ENCODE results near the gene ZP2. TPM values are rescaled to one million over a fixed set of nuclear protein-coding genes. Genes with fewer than 3 reads are reported as not detected.
"Not testable (repeated sequence)": the region's sequence is repeated elsewhere in the genome, so short reads cannot be mapped to it uniquely, and the experiment has no call there.

Gene ZP2
- total RNA-seq, 5 donors from 2014 or later (not counting 1 experiment from before 2014, with no cell fraction given) = not detected

- Histone ChIP-seq H3K36me3 (ENCODE audit: control insufficient read depth in 2 of 2, extremely low read depth in 1 of 2, insufficient read depth in 1 of 2, low read length in 1 of 2) (peaks cover 10 to 25% of the 10 kb centered on the region in 2 donors), H3K4me1 (ENCODE audit: control insufficient read depth in 1 of 2, extremely low read depth in 1 of 2, insufficient read depth in 2 of 2, low read length in 2 of 2) (no peaks in the 10 kb centered on the region), H3K27ac (ENCODE audit: low read length) (no peak overlapping the region), H3K27me3 (replicated peaks in 1 of 2; ENCODE audit: control insufficient read depth in 2 of 2, extremely low read depth in 1 of 2, insufficient read depth in 2 of 2, low read length in 1 of 2) (no peaks in the 10 kb centered on the region), H3K4me3 (ENCODE audit: control insufficient read depth in 1 of 2, extremely low read depth in 1 of 2, low read length in 1 of 2) (no peak overlapping the region), H3K9me3 (no peaks in the 10 kb centered on the region)
- CTCF ChIA-PET = no interaction called here
- Mint-ChIP-seq H3K4me1 (no peaks in the 10 kb centered on the region), H3K27me3 (no peaks in the 10 kb centered on the region), H3K27ac (no peak overlapping the region), H3K4me3 (no peak overlapping the region), H3K36me3 (peaks cover 64% of the 10 kb centered on the region), H3K9me3 (peaks cover 0 to 4% (median 3%) of the 10 kb centered on the region in 3 donors)
- ATAC-seq (replicated peaks in 1 of 4) = no peak
- no peak for DNase-seq
- WGBS (ENCODE audit: insufficient coverage) = no CpG with 5 or more reads among the region's 1 CpG
- POLR2A ChIA-PET = no interaction called here
Observed at GRCh38 chr16:21175397-21175796, 36.0 kb downstream of the ZP2 start.

GRCh38 chr16:21172650-21173049 lies 38.7 kb downstream of the ZP2 start:
- Mint-ChIP-seq H3K9me3 (no peaks in the 10 kb centered on the region), H3K4me1 (no peaks in the 10 kb centered on the region), H3K4me3 (peak overlapping the region in 1 of 3 donors; percentile 7), H3K36me3 (peaks cover 51% of the 10 kb centered on the region), H3K27ac (no peak overlapping the region), H3K27me3 (no peaks in the 10 kb centered on the region)
- Histone ChIP-seq H3K4me3 (ENCODE audit: control insufficient read depth in 1 of 2, extremely low read depth in 1 of 2, low read length in 1 of 2) (no peak overlapping the region), H3K9me3 (no peaks in the 10 kb centered on the region), H3K4me1 (ENCODE audit: control insufficient read depth in 1 of 2, extremely low read depth in 1 of 2, insufficient read depth in 2 of 2, low read length in 2 of 2) (no peaks in the 10 kb centered on the region), H3K36me3 (ENCODE audit: control insufficient read depth in 2 of 2, extremely low read depth in 1 of 2, insufficient read depth in 1 of 2, low read length in 1 of 2) (peaks cover 6 to 16% of the 10 kb centered on the region in 2 donors), H3K27me3 (replicated peaks in 1 of 2; ENCODE audit: control insufficient read depth in 2 of 2, extremely low read depth in 1 of 2, insufficient read depth in 2 of 2, low read length in 1 of 2) (no peaks in the 10 kb centered on the region), H3K27ac (ENCODE audit: low read length) (no peak overlapping the region)
- ATAC-seq (replicated peaks in 1 of 4) (no peak), DNase-seq (no peak)
- CTCF ChIA-PET = no interaction called here
- WGBS (ENCODE audit: insufficient coverage) = 100% methylated on average over 3 of the region's 3 CpGs
- POLR2A ChIA-PET = no interaction called here

GRCh38 chr16:21170116-21170515 lies 41.3 kb downstream of the ZP2 start:
- H3K4me3 ChIP-seq (ENCODE audit: control insufficient read depth in 1 of 2, extremely low read depth in 1 of 2, low read length in 1 of 2); H3K4me3 Mint-ChIP-seq; H3K27me3 ChIP-seq (replicated peaks in 1 of 2; ENCODE audit: control insufficient read depth in 2 of 2, extremely low read depth in 1 of 2, insufficient read depth in 2 of 2, low read length in 1 of 2); ATAC-seq (replicated peaks in 1 of 4); POLR2A ChIA-PET; H3K27me3 Mint-ChIP-seq; H3K27ac Mint-ChIP-seq; H3K27ac ChIP-seq (ENCODE audit: low read length); DNase-seq; H3K9me3 ChIP-seq; H3K9me3 Mint-ChIP-seq; H3K4me1 ChIP-seq (ENCODE audit: control insufficient read depth in 1 of 2, extremely low read depth in 1 of 2, insufficient read depth in 2 of 2, low read length in 2 of 2); H3K4me1 Mint-ChIP-seq; CTCF ChIA-PET: not testable (repeated sequence)
- H3K36me3 Mint-ChIP-seq = peaks cover 47% of the 10 kb centered on the region
- 94% methylated on average over 7 of the region's 8 CpGs for WGBS (ENCODE audit: insufficient coverage)
- H3K36me3 ChIP-seq (ENCODE audit: control insufficient read depth in 2 of 2, extremely low read depth in 1 of 2, insufficient read depth in 1 of 2, low read length in 1 of 2) = peaks cover 12 to 19% of the 10 kb centered on the region in 2 donors

- WGBS (ENCODE audit: insufficient coverage) = 100% methylated on average over 1 of the region's 5 CpGs
- H3K9me3 ChIP-seq = no peaks in the 10 kb centered on the region
- peaks cover 0 to 2% (median 0%) of the 10 kb centered on the region in 3 donors for H3K4me1 Mint-ChIP-seq
- ATAC-seq (replicated peaks in 1 of 4) (no peak), DNase-seq (no peak)
- peaks cover 47% of the 10 kb centered on the region for H3K36me3 Mint-ChIP-seq
- H3K4me3 ChIP-seq (ENCODE audit: control insufficient read depth in 1 of 2, extremely low read depth in 1 of 2, low read length in 1 of 2) = no peak overlapping the region
- POLR2A ChIA-PET = interaction anchor here in 1 of 2 donors (0.6 kb wide), 1 partner anchor 1188 kb away, joined by 6 read pairs; no protein-coding TSS in a partner anchor
- no peak overlapping the region for H3K27ac Mint-ChIP-seq
- no peaks in the 10 kb centered on the region for H3K27me3 Mint-ChIP-seq
- H3K9me3 Mint-ChIP-seq = no peaks in the 10 kb centered on the region
- CTCF ChIA-PET = interaction anchor here in 1 of 2 donors (0.6 kb wide), 1 partner anchor 9 kb away, joined by 3 read pairs; no protein-coding TSS in a partner anchor
- no peak overlapping the region for H3K27ac ChIP-seq (ENCODE audit: low read length)
- peaks cover 12 to 21% of the 10 kb centered on the region in 2 donors for H3K36me3 ChIP-seq (ENCODE audit: control insufficient read depth in 2 of 2, extremely low read depth in 1 of 2, insufficient read depth in 1 of 2, low read length in 1 of 2)
- no peak overlapping the region for H3K4me3 Mint-ChIP-seq
- no peaks in the 10 kb centered on the region for H3K4me1 ChIP-seq (ENCODE audit: control insufficient read depth in 1 of 2, extremely low read depth in 1 of 2, insufficient read depth in 2 of 2, low read length in 2 of 2)
- H3K27me3 ChIP-seq (replicated peaks in 1 of 2; ENCODE audit: control insufficient read depth in 2 of 2, extremely low read depth in 1 of 2, insufficient read depth in 2 of 2, low read length in 1 of 2) = no peaks in the 10 kb centered on the region
Observed at GRCh38 chr16:21169249-21169981, 42.0 kb downstream of the ZP2 start.

- 100% methylated on average over 7 of the region's 12 CpGs for WGBS (ENCODE audit: insufficient coverage)
- no peak for ATAC-seq (replicated peaks in 1 of 4)
- CTCF ChIA-PET = no interaction called here
- Histone ChIP-seq H3K4me3 (ENCODE audit: control insufficient read depth in 1 of 2, extremely low read depth in 1 of 2, low read length in 1 of 2) (no peak overlapping the region), H3K9me3 (no peaks in the 10 kb centered on the region), H3K4me1 (ENCODE audit: control insufficient read depth in 1 of 2, extremely low read depth in 1 of 2, insufficient read depth in 2 of 2, low read length in 2 of 2) (no peaks in the 10 kb centered on the region), H3K27me3 (replicated peaks in 1 of 2; ENCODE audit: control insufficient read depth in 2 of 2, extremely low read depth in 1 of 2, insufficient read depth in 2 of 2, low read length in 1 of 2) (no peaks in the 10 kb centered on the region), H3K27ac (ENCODE audit: low read length) (no peak overlapping the region), H3K36me3 (ENCODE audit: control insufficient read depth in 2 of 2, extremely low read depth in 1 of 2, insufficient read depth in 1 of 2, low read length in 1 of 2) (peaks cover 17 to 27% of the 10 kb centered on the region in 2 donors)
- DNase-seq = no peak
- POLR2A ChIA-PET = no interaction called here
- H3K27ac Mint-ChIP-seq = no peak overlapping the region
- peaks cover 0 to 2% (median 0%) of the 10 kb centered on the region in 3 donors for H3K4me1 Mint-ChIP-seq
- no peaks in the 10 kb centered on the region for H3K27me3 Mint-ChIP-seq
- H3K4me3 Mint-ChIP-seq = no peak overlapping the region
- peaks cover 41% of the 10 kb centered on the region for H3K36me3 Mint-ChIP-seq
- H3K9me3 Mint-ChIP-seq = no peaks in the 10 kb centered on the region
Observed at GRCh38 chr16:21167929-21168602, 43.3 kb downstream of the ZP2 start.

- no peak for ATAC-seq (replicated peaks in 1 of 4)
- no peak overlapping the region for H3K4me3 Mint-ChIP-seq
- WGBS (ENCODE audit: insufficient coverage) = no CpG with 5 or more reads among the region's 9 CpGs
- H3K36me3 ChIP-seq (ENCODE audit: control insufficient read depth in 2 of 2, extremely low read depth in 1 of 2, insufficient read depth in 1 of 2, low read length in 1 of 2) = peaks cover 13 to 29% of the 10 kb centered on the region in 2 donors
- ChIA-PET POLR2A (no interaction called here), CTCF (interaction anchor here in 1 of 2 donors (0.7 kb wide), 1 partner anchor 46 kb away, joined by 6 read pairs; no protein-coding TSS in a partner anchor)
- H3K9me3 ChIP-seq = no peaks in the 10 kb centered on the region
- H3K27me3 Mint-ChIP-seq = no peaks in the 10 kb centered on the region
- no peak overlapping the region for H3K4me3 ChIP-seq (ENCODE audit: control insufficient read depth in 1 of 2, extremely low read depth in 1 of 2, low read length in 1 of 2)
- no peak overlapping the region for H3K27ac ChIP-seq (ENCODE audit: low read length)
- no peak overlapping the region for H3K27ac Mint-ChIP-seq
- H3K9me3 Mint-ChIP-seq = no peaks in the 10 kb centered on the region
- H3K36me3 Mint-ChIP-seq = peaks cover 40% of the 10 kb centered on the region
- peaks cover 0 to 4% (median 0%) of the 10 kb centered on the region in 3 donors for H3K4me1 Mint-ChIP-seq
- H3K27me3 ChIP-seq (replicated peaks in 1 of 2; ENCODE audit: control insufficient read depth in 2 of 2, extremely low read depth in 1 of 2, insufficient read depth in 2 of 2, low read length in 1 of 2) = no peaks in the 10 kb centered on the region
- no peaks in the 10 kb centered on the region for H3K4me1 ChIP-seq (ENCODE audit: control insufficient read depth in 1 of 2, extremely low read depth in 1 of 2, insufficient read depth in 2 of 2, low read length in 2 of 2)
- DNase-seq = no peak
Observed at GRCh38 chr16:21167360-21167759, 44.0 kb downstream of the ZP2 start.

All from T-cell (primary cell).